HG03039 (cell line): ENCODE measurements around the gene PBXIP1.
"Not testable (repeated sequence)": the region's sequence is repeated elsewhere in the genome, so short reads cannot be mapped to it uniquely, and the experiment has no call there.

Experiments
- ATAC-seq: cut with Tn5 transposase; IDR thresholded peaks from one replicate; pipeline ENCODE4 v1.9.1; 2021; ENCODE audit warnings: mild to moderate bottlenecking, moderate library complexity; ENCODE audit not compliant: unreplicated experiment

PBXIP1 gene

GRCh38 chr1:154955718-154956543, at the start of gene PBXIP1:
Gene PBXIP1, minus strand, starts transcription at chr1:154956099. Its CDS starts 2,378 bp downstream, at chr1:154953721.
- peak; percentile 61 for ATAC-seq

GRCh38 chr1:155005076-155006011, 49.4 kb upstream of the PBXIP1 start:
- ATAC-seq, result no peak

GRCh38 chr1:155004352-155005075, 48.6 kb upstream of the PBXIP1 start:
- ATAC-seq, result no peak

- ATAC-seq, result no peak
Measured at GRCh38 chr1:155003766-155004351, 48.0 kb upstream of the PBXIP1 start.

GRCh38 chr1:155003227-155003765, 47.4 kb upstream of the PBXIP1 start:
- ATAC-seq, result no peak

GRCh38 chr1:155002464-155003226, 46.7 kb upstream of the PBXIP1 start, which contains the start of gene ZBTB7B:
Gene ZBTB7B, plus strand, starts transcription at chr1:155002802. Its CDS starts 11,859 bp downstream, at chr1:155014661.
- no peak for ATAC-seq

- peak; percentile 54 for ATAC-seq
Measured at GRCh38 chr1:155001675-155002463, 46.0 kb upstream of the PBXIP1 start.

- no peak for ATAC-seq
Measured at GRCh38 chr1:155001425-155001674, 45.5 kb upstream of the PBXIP1 start.

GRCh38 chr1:155000726-155001424, 45.0 kb upstream of the PBXIP1 start:
- peak; percentile 30 for ATAC-seq

- ATAC-seq, result no peak
Measured at GRCh38 chr1:155000411-155000725, 44.5 kb upstream of the PBXIP1 start.

- no peak for ATAC-seq
Measured at GRCh38 chr1:154999571-155000410, 43.9 kb upstream of the PBXIP1 start.

GRCh38 chr1:154998818-154999570, 43.1 kb upstream of the PBXIP1 start:
- ATAC-seq, result no peak

GRCh38 chr1:154998201-154998780, 42.4 kb upstream of the PBXIP1 start:
- ATAC-seq, result no peak

GRCh38 chr1:154996966-154997701, 41.2 kb upstream of the PBXIP1 start:
- no peak for ATAC-seq

GRCh38 chr1:154995301-154995983, 39.5 kb upstream of the PBXIP1 start:
- ATAC-seq, result not testable (repeated sequence)
